Ovary (tissue), 9 donors: ENCODE results near the gene NUDT16L1. TPM values are rescaled to one million over a fixed set of nuclear protein-coding genes. Genes with fewer than 3 reads are reported as not detected.

Source experiments
- DNase-seq, 5 donors: peaks; one replicate each; pipeline ENCODE4 v3.0.0-alpha.2; 2019 to 2020
- H3K27ac ChIP-seq, 2 donors: fragments of 200-600 bp; one replicate each; pipeline versions ENCODE4 v1.5.1 to v1.8.0; 2019 to 2022
- H3K27me3 ChIP-seq: fragments of 200-600 bp; one replicate; pipeline ENCODE4 v1.8.0; 2022
- H3K36me3 ChIP-seq: fragments of 200-600 bp; sonication (generic); one replicate; pipeline ENCODE4 v1.5.1; 2019
- H3K4me1 ChIP-seq: one replicate; pipeline ENCODE4 v1.8.1; 2013; ENCODE audit warnings: mild to moderate bottlenecking, moderate library complexity; ENCODE audit not compliant: insufficient read depth
- H3K4me3 ChIP-seq: fragments of 200-600 bp; sonication (generic); one replicate; pipeline ENCODE4 v1.5.1; 2017
- H3K9me3 ChIP-seq, 2 donors: fragments of 200-600 bp in 1 of 2; sonication (generic) in 1 of 2; one replicate each; pipeline versions ENCODE4 v1.5.1 to v1.8.1; 2013 to 2019; ENCODE audit warnings: mild to moderate bottlenecking in 1 of 2, moderate library complexity in 1 of 2
- EP300 ChIP-seq: sonication (generic); formaldehyde crosslinking; IDR thresholded peaks from one replicate; pipeline ENCODE4 v1.6.1; 2017; ENCODE audit warnings: antibody characterized with exemption
- POLR2A ChIP-seq: fragments of 450-650 bp; IDR thresholded peaks from one replicate; pipeline ENCODE4 v1.6.1; 2017; ENCODE audit warnings: antibody characterized with exemption, mild to moderate bottlenecking, moderate library complexity
- WGBS, 3 donors: extraction: QIAGEN DNeasy Blood & Tissue Kit in 1 of 3; methylation state at CpG; one replicate each; pipeline versions ENCODE4 v1.1.5 to v1.1.7; 2013 to 2017; 5-methylcytosine and 5-hydroxymethylcytosine counted together
- intact Hi-C, 4 donors: fragments of 100-400 bp; cut with DNase I; formaldehyde crosslinking; loops; one replicate each; pipeline versions ENCODE4 v1.11.0 to v1.15.1; 2022 to 2023
- polyA plus RNA-seq, 2 donors: library from polyadenylated mRNA; stranded (reverse); fragments of 200-250 nt in 1 of 2; fragments of 350-450 nt in 1 of 2; fragmentation: Illumina TruSeq in 1 of 2; extraction: RNeasy Lipid Tissue Mini Kit (QIAGEN cat#74804) in 1 of 2; gene quantifications; one replicate each; pipeline ENCODE4 v1.2.3, GENCODE V29; 2013 to 2014
- total RNA-seq, 7 donors: library from RNA; depleted of rRNA in 2 of 7; stranded (reverse); fragments of >200 nt in 2 of 7; fragmentation: NEBNext Ultra II Directional in 3 of 7; extraction: Animal tissue kit (Norgen Biotek cat#: 25700) in 3 of 7; gene quantifications; one replicate each; pipeline versions ENCODE4 v1.1.0 to v1.2.4, GENCODE V29; 2016 to 2023
- TF ChIP-seq, protein P1 (sequence below), 3 donors: fragments of 450-650 bp in 2 of 3; fragments of 200-600 bp in 1 of 3; IDR thresholded peaks; one replicate each; pipeline versions ENCODE4 v1.5.1 to v1.8.0; 2016 to 2022; ENCODE audit warnings: antibody characterized with exemption in 3 of 3, mild to moderate bottlenecking in 1 of 3
- donor health status: DM: no; HTN: no; CAD: no; lungs with moderate emphysema.
- donor health status: DM: no; HTN: no; CAD: no.
- donor health status: Bipolar disorder and iron deficiency.
- donor health status: DM: yes; HTN: yes; CAD: no.
- donor health status: DM: no; HTN: no; CAD: no.
- donor health status: DM: yes; HTN: yes; CAD: no.

Gene NUDT16L1
- total and polyA plus RNA-seq, 9 donors: 8.1 to 33.6 (median 28.0) TPM

DNA sequence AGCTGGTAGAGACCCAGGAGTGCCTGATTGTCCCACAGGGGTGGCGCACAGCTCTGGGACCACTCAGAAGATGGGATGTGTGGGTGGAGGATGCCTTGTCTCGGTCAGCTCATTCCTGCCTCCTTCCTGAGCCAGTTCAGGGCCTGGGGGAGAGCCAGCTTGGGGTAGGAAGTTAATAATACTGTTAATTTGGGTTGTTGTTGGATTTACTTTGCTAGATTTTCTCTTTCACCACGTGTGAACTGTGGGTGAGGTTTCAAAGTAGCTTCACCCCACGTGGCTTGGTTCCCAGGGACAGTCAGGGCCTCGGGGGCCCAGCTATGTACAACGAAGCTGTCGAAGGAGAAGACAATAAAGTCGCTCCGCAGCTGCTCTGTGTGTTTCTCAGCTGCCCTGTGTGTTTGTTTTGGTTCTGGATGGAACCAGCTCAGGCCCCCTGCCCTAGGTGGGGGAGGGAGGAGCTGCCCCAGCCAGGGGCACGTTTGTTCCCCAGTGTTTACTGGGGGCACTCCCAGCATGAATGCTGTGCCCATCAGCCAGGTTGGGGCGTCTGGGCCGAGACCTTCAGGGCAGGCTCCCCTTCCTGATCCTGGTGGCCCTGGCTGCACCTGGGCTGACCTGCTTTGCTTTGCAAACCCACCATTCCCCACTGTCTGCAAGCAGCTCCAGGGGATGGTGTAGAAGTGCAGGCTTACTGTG lies 2.3 kb downstream of the NUDT16L1 start:
- Histone ChIP-seq H3K36me3 (no peaks in the 10 kb centered on the region), H3K27me3 (no peaks in the 10 kb centered on the region), H3K4me1 (peaks cover 5% of the 10 kb centered on the region), H3K27ac (peak overlapping the region in 1 of 2 donors; percentile 25), H3K4me3 (no peak overlapping the region), H3K9me3 (no peaks in the 10 kb centered on the region)
- intact Hi-C loops: no loop called here
- peak in 1 of 5 donors; percentile 20 for DNase-seq
- no peak for TF ChIP-seq EP300
- TF ChIP-seq POLR2A: no peak
- TF ChIP-seq, protein P1, sequence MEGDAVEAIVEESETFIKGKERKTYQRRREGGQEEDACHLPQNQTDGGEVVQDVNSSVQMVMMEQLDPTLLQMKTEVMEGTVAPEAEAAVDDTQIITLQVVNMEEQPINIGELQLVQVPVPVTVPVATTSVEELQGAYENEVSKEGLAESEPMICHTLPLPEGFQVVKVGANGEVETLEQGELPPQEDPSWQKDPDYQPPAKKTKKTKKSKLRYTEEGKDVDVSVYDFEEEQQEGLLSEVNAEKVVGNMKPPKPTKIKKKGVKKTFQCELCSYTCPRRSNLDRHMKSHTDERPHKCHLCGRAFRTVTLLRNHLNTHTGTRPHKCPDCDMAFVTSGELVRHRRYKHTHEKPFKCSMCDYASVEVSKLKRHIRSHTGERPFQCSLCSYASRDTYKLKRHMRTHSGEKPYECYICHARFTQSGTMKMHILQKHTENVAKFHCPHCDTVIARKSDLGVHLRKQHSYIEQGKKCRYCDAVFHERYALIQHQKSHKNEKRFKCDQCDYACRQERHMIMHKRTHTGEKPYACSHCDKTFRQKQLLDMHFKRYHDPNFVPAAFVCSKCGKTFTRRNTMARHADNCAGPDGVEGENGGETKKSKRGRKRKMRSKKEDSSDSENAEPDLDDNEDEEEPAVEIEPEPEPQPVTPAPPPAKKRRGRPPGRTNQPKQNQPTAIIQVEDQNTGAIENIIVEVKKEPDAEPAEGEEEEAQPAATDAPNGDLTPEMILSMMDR (IDR thresholded peaks at IDR 0.05): no peak
- WGBS, 3 donors: 42 to 46% (median 43%) methylated on average over 12 of the region's 12 CpGs

DNA sequence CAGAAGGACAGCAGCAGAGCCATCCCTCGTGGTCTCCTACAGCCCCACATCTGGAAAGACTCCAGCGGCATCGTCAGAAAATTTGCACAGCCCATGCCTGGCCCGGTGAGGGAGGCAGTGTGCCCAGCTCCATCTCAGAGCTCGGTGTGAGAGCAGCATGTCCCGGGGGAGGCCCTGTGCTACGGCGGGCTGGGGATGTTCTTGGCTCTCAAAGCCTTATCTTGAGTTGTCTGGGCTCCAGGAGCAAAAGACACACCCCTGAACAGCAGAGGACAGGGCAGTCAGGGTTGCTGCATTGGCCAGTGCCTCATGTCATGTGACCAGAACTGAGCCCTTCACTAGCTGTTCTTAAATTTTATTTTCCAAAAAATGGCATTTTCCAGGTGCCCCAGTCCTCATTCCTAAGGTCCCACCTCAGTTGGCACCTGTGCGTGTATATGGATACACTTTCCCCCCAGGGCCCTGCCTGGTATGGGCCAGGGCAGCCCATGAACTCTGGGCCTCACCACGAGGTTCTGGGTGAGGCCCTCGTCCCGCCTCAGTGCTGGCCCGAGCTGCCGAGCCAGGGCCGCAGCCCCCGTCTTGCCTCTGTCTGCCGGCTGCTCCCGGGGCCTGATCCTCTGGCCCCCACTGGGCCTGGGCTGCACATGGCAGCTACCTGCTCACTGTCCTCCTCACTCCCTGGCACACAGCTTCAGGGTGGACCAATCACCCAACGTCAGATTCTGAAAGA lies 3.0 kb downstream of the NUDT16L1 start:
- WGBS, 3 donors: 17 to 38% (median 34%) methylated on average over 17 to 19 of the region's 19 CpGs
- Histone ChIP-seq H3K36me3 (no peaks in the 10 kb centered on the region), H3K4me3 (no peak overlapping the region), H3K9me3 (no peaks in the 10 kb centered on the region), H3K27ac (peak overlapping the region in 1 of 2 donors; percentile 25), H3K27me3 (no peaks in the 10 kb centered on the region), H3K4me1 (peaks cover 5% of the 10 kb centered on the region)
- intact Hi-C loops: no loop called here
- TF ChIP-seq, protein P1 (IDR thresholded peaks at IDR 0.05): no peak
- no peak for TF ChIP-seq POLR2A
- no peak for TF ChIP-seq EP300
- peak; percentile 49 to 89 (median 62) for DNase-seq

DNA sequence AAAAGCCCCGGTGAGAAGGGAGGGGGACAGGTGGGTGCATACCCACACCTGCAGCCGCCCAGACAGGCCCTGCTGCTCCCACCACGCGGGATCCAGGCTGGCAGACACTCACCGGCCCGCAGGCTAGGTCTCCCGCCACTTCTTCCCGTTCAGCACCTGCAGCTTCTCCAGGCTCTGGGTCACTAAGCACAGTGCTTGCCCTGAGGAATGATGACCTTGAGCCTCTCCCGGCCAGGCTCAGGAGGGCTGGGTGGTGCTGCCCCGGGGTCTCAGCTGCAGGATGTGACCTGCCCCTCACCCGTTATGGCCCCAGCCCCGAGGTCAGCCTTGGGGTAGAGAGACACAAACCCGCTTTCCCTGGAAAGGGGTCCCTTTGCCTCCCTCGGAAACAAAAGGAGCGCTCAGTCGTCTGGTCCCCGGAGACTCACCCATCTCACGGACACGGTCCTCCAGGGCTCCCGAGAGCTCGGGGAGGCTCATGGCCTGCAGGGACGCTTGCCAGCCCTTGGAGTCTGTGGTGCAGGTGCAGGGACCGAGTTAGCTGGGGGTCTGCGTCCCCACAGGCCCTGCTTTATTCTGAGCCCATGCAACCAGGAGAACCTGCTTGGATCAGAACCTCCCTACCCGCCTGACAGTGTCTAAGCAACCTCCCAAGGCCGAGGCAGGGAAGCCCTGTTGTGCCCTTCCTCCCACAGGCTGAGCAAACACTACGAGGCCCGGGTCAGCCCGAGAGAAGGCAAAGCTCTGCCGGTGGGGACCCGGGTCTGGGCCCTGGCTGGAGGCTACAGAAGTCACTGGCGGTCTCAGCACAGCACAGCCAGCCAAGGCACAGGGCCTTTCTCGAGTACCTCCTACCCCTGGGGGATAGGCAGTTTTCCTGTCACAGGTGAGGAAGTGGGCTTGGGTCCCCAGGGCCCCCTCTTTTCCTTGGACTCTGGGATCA lies 3.8 kb downstream of the NUDT16L1 start:
- intact Hi-C loops: no loop called here
- WGBS, 3 donors: 64 to 70% (median 64%) methylated on average over 28 to 33 of the region's 33 CpGs
- no peaks in the 10 kb centered on the region for H3K9me3 ChIP-seq
- no peaks in the 10 kb centered on the region for H3K27me3 ChIP-seq
- H3K4me1 ChIP-seq: peaks cover 5% of the 10 kb centered on the region
- H3K4me3 ChIP-seq: no peak overlapping the region
- DNase-seq: peak in 4 of 5 donors; percentile 25 to 57 (median 33)
- H3K36me3 ChIP-seq: no peaks in the 10 kb centered on the region
- TF ChIP-seq EP300 (no peak), POLR2A (no peak)
- TF ChIP-seq, protein P1 (IDR thresholded peaks at IDR 0.05): no peak
- no peak overlapping the region for H3K27ac ChIP-seq

DNA sequence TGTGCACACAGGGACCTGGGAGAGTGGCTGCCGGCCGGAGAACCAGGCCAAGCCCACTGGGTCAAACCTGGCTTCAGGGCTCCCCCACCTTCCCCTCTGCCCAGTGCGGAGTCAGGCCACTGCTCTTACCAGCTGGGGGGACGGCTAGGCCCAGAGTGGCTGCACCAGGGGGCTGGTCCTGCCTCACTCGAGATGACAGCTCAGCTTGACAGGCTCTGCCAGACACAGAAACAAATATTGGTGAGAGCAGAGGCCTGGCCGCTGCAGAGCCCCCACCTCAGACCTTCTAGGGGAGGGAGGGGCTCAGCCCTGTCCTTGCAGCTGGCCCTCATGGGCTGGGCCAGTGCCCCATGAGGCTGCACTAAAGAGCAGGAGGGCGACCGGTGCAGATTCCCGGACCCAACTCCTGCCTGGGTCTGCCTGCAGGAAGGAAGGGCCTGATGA lies 4.5 kb downstream of the NUDT16L1 start:
- TF ChIP-seq, protein P1 (IDR thresholded peaks at IDR 0.05): no peak
- TF ChIP-seq POLR2A (no peak), EP300 (no peak)
- Histone ChIP-seq H3K27me3 (no peaks in the 10 kb centered on the region), H3K27ac (no peak overlapping the region), H3K9me3 (no peaks in the 10 kb centered on the region), H3K36me3 (no peaks in the 10 kb centered on the region), H3K4me3 (no peak overlapping the region), H3K4me1 (peaks cover 5% of the 10 kb centered on the region)
- 79 to 84% (median 81%) methylated on average over 8 to 9 of the region's 9 CpGs for WGBS, 3 donors
- DNase-seq: peak in 1 of 5 donors; percentile 11
- intact Hi-C loops: no loop called here
